Nephron progenitor cell (in vitro differentiated cells): ENCODE measurements around the gene TAF3.
"Not testable (repeated sequence)": the region's sequence is repeated elsewhere in the genome, so short reads cannot be mapped to it uniquely, and the experiment has no call there.

Experiments
- DNase-seq: peaks from one replicate; pipeline ENCODE4 v3.0.0; 2021
- H3K27ac Mint-ChIP-seq: 2 replicates; pipeline ENCODE4 v1.8.0; 2021; ENCODE audit warnings: mild to moderate bottlenecking, moderate library complexity, mixed read lengths
- H3K27me3 Mint-ChIP-seq: 2 replicates; pipeline ENCODE4 v1.8.0; 2021; ENCODE audit warnings: mild to moderate bottlenecking, low read depth, mixed read lengths; ENCODE audit not compliant: poor library complexity
- H3K36me3 Mint-ChIP-seq: 2 replicates; pipeline ENCODE4 v1.8.0; 2021; ENCODE audit warnings: low read depth, mixed read lengths
- H3K4me1 Mint-ChIP-seq: 2 replicates; pipeline ENCODE4 v1.8.0; 2021; ENCODE audit warnings: mixed read lengths
- H3K4me3 Mint-ChIP-seq: 2 replicates; pipeline ENCODE4 v1.8.0; 2021; ENCODE audit warnings: mild to moderate bottlenecking, moderate library complexity, mixed read lengths
- H3K9me3 Mint-ChIP-seq: 2 replicates; pipeline ENCODE4 v1.8.0; 2021; ENCODE audit warnings: mild to moderate bottlenecking, moderate library complexity, mixed read lengths
- CTCF ChIP-seq: fragments of 200-600 bp; sonication (generic); IDR thresholded peaks from 2 replicates; pipeline ENCODE4 v1.5.0; 2021; ENCODE audit warnings: antibody characterized with exemption

Gene TAF3

GRCh38 chr10:7808686-7809267, 9.5 kb upstream of the TAF3 start:
- Mint-ChIP-seq H3K27ac (no peak overlapping the region), H3K36me3 (peaks cover 33% of the 10 kb centered on the region), H3K9me3 (no peaks in the 10 kb centered on the region), H3K4me3 (no peak overlapping the region), H3K4me1 (peaks cover 5% of the 10 kb centered on the region), H3K27me3 (peaks cover 13% of the 10 kb centered on the region)
- no peak for TF ChIP-seq CTCF
- no peak for DNase-seq

- Mint-ChIP-seq H3K9me3 (no peaks in the 10 kb centered on the region), H3K4me1 (peaks cover 5% of the 10 kb centered on the region), H3K27me3 (peaks cover 24% of the 10 kb centered on the region), H3K4me3 (no peak overlapping the region), H3K27ac (peak overlapping the region; percentile 18), H3K36me3 (peaks cover 16% of the 10 kb centered on the region)
- DNase-seq, result no peak
- no peak for TF ChIP-seq CTCF
Measured at GRCh38 chr10:7810443-7810842, 7.9 kb upstream of the TAF3 start.

GRCh38 chr10:7811000-7811399, 7.3 kb upstream of the TAF3 start:
- DNase-seq, result no peak
- H3K4me1 Mint-ChIP-seq, result peaks cover 5% of the 10 kb centered on the region
- no peaks in the 10 kb centered on the region for H3K9me3 Mint-ChIP-seq
- H3K27ac Mint-ChIP-seq, result no peak overlapping the region
- peaks cover 16% of the 10 kb centered on the region for H3K36me3 Mint-ChIP-seq
- peaks cover 29% of the 10 kb centered on the region for H3K27me3 Mint-ChIP-seq
- H3K4me3 Mint-ChIP-seq, result no peak overlapping the region
- no peak for TF ChIP-seq CTCF

- Mint-ChIP-seq H3K27me3 (peaks cover 37% of the 10 kb centered on the region), H3K36me3 (peaks cover 13% of the 10 kb centered on the region)
- not testable (repeated sequence) for H3K27ac Mint-ChIP-seq, H3K4me3 Mint-ChIP-seq, DNase-seq, H3K4me1 Mint-ChIP-seq, H3K9me3 Mint-ChIP-seq
Measured at GRCh38 chr10:7811743-7812142, 6.6 kb upstream of the TAF3 start.

- Mint-ChIP-seq H3K9me3 (no peaks in the 10 kb centered on the region), H3K27me3 (peaks cover 50% of the 10 kb centered on the region), H3K36me3 (no peaks in the 10 kb centered on the region), H3K27ac (no peak overlapping the region), H3K4me3 (no peak overlapping the region), H3K4me1 (peaks cover 14% of the 10 kb centered on the region)
- no peak for TF ChIP-seq CTCF
- DNase-seq, result no peak
Measured at GRCh38 chr10:7813481-7813880, 4.8 kb upstream of the TAF3 start.

GRCh38 chr10:7817576-7817975, 729 bp upstream of the TAF3 start:
- H3K4me1 Mint-ChIP-seq, result peaks cover 25% of the 10 kb centered on the region
- peak; percentile 4 for DNase-seq
- no peaks in the 10 kb centered on the region for H3K36me3 Mint-ChIP-seq
- H3K27ac Mint-ChIP-seq, result no peak overlapping the region
- H3K27me3 Mint-ChIP-seq, result peaks cover 51% of the 10 kb centered on the region
- H3K4me3 Mint-ChIP-seq, result peak overlapping the region; percentile 99
- no peak for TF ChIP-seq CTCF
- H3K9me3 Mint-ChIP-seq, result no peaks in the 10 kb centered on the region
